BLaER1 treated with 17β-estradiol and CSF1 and Interleukin-3, amounts not matched to agents 10 nM and 100 nM (cell line): ENCODE results near the gene NIFK.
"Not testable (repeated sequence)": the region's sequence is repeated elsewhere in the genome, so short reads cannot be mapped to it uniquely, and the experiment has no call there.

Experiments
- H3K27ac ChIP-seq, 11 experiments: shearing (Covaris generic); formaldehyde crosslinking; 2 replicates each; pipeline ENCODE4 v1.8.1; 2022
- H3K27me3 ChIP-seq, 11 experiments: shearing (Covaris generic); formaldehyde crosslinking; 2 replicates each; pipeline ENCODE4 v1.8.1; 2022
- H3K36me3 ChIP-seq, 11 experiments: shearing (Covaris generic); formaldehyde crosslinking; 2 replicates each; pipeline ENCODE4 v1.8.1; 2022
- H3K4me1 ChIP-seq, 10 experiments: shearing (Covaris generic); formaldehyde crosslinking; 2 replicates each; pipeline ENCODE4 v1.8.1; 2022
- H3K4me2 ChIP-seq, 11 experiments: shearing (Covaris generic); formaldehyde crosslinking; 2 replicates each; pipeline ENCODE4 v1.8.1; 2022
- H3K4me3 ChIP-seq, 10 experiments: shearing (Covaris generic); formaldehyde crosslinking; 2 replicates each; pipeline ENCODE4 v1.8.1; 2022
- H3K9ac ChIP-seq, 11 experiments: shearing (Covaris generic); formaldehyde crosslinking; 2 replicates each; pipeline ENCODE4 v1.8.1; 2022
- H3K9me3 ChIP-seq, 11 experiments: shearing (Covaris generic); formaldehyde crosslinking; replicated peaks in 1 of 11; 2 replicates each; pipeline ENCODE4 v1.8.1; 2022
- H4K20me1 ChIP-seq, 11 experiments: shearing (Covaris generic); formaldehyde crosslinking; 2 replicates each; pipeline ENCODE4 v1.8.1; 2022
- Cebpa-rat ChIP-seq, 11 experiments: shearing (Covaris generic); IDR thresholded peaks; 2 replicates each; pipeline ENCODE4 v1.8.1; 2022

The NIFK gene

GRCh38 chr2:121705390-121705789, 31.3 kb downstream of the NIFK start:
- Histone ChIP-seq H3K27ac (peak overlapping the region in 7 of 11 experiments; percentile 16 to 52 (median 41); a peak in 11 of 22 replicates), H3K27me3 (no peaks in the 10 kb centered on the region), H3K4me3 (no peak overlapping the region), H3K4me1 (peaks cover 17 to 68% (median 53%) of the 10 kb centered on the region in 10 experiments), H3K9ac (no peak overlapping the region), H4K20me1 (no peaks in the 10 kb centered on the region), H3K9me3 (no peaks in the 10 kb centered on the region), H3K36me3 (no peaks in the 10 kb centered on the region), H3K4me2 (peak overlapping the region in 9 of 11 experiments; percentile 6 to 66 (median 50); a peak in 17 of 22 replicates)
- no peak for TF ChIP-seq Cebpa-rat (IDR thresholded peaks at IDR 0.05)

GRCh38 chr2:121701761-121702160, 34.9 kb downstream of the NIFK start:
- H3K9me3 ChIP-seq, H3K4me3 ChIP-seq, H3K36me3 ChIP-seq, H4K20me1 ChIP-seq, H3K9ac ChIP-seq, H3K27me3 ChIP-seq: not testable (repeated sequence)
- Histone ChIP-seq H3K4me1 (peaks cover 36 to 74% (median 58%) of the 10 kb centered on the region in 10 experiments), H3K27ac (peak overlapping the region in 8 of 11 experiments; percentile 39 to 83 (median 77); a peak in 14 of 22 replicates), H3K4me2 (peak overlapping the region in 10 of 11 experiments; percentile 3 to 98 (median 93); a peak in 17 of 22 replicates)

DNA sequence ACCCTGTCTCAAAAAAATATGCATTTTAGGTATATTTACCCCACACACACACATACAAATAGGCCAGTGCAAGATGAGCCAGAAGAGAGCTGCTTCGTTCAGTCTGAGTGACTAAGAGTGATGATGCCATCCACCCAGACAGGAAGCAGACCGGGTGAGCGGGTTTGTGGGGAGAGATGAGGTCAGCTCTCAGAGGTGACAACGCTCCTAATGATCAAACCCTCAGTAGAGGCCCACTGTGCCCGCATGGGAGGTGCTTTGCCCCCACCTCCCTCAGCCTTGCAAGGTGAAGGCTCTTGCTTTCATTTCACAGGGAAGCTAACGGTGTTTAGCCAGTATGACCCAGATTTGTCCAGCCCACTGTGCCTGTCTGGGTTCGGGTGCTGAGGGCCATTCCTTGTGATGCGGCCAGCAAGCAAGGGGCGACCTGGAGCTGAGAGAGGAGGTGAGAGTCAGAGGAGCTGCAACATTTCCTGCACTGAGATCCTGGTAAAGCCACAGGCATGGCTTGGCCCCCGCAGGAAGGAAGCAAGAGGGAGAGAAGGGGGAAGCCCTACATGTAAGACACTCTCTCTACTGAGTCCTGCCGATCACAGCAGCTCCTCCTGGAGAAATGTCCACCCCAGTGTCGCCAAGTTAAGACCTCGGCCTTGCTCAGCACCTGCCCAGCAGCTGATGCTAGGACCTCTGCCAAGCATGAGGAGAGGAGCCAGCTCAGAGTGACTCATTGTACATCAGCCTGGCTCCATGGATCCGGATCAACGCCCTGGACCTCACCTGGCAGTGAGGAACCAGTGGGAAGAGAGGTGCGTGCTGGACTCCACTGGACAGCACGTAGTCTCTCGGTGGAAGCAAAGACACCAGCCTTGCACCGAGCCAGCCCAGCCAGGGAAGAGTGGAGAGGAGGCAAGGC, 37.0 kb downstream of the NIFK start:
- H3K4me2 ChIP-seq: peak overlapping the region; percentile 88 to 98 (median 94)
- H4K20me1 ChIP-seq: no peaks in the 10 kb centered on the region
- no peaks in the 10 kb centered on the region for H3K9me3 ChIP-seq
- H3K9ac ChIP-seq: peak overlapping the region in 10 of 11 experiments; percentile 41 to 73 (median 66); a peak in 18 of 22 replicates
- H3K36me3 ChIP-seq: no peaks in the 10 kb centered on the region
- H3K27ac ChIP-seq: peak overlapping the region in 10 of 11 experiments; percentile 64 to 83 (median 78); a peak in 20 of 22 replicates
- TF ChIP-seq Cebpa-rat (IDR thresholded peaks at IDR 0.05): peak in 3 of 11 experiments; percentile 35 to 58 (median 45); a peak in 3 of 22 replicates
- peaks cover 34 to 53% (median 49%) of the 10 kb centered on the region in 10 experiments for H3K4me1 ChIP-seq
- no peaks in the 10 kb centered on the region for H3K27me3 ChIP-seq
- peak overlapping the region; percentile 26 to 58 (median 41); a peak in 17 of 20 replicates for H3K4me3 ChIP-seq

- Histone ChIP-seq H3K27me3 (no peaks in the 10 kb centered on the region), H3K36me3 (no peaks in the 10 kb centered on the region), H3K9ac (peak overlapping the region in 1 of 11 experiments; percentile 45; a peak in 1 of 22 replicates), H3K4me2 (peak overlapping the region; percentile 88 to 98 (median 94); a peak in 20 of 22 replicates), H3K4me3 (no peak overlapping the region), H4K20me1 (no peaks in the 10 kb centered on the region), H3K9me3 (no peaks in the 10 kb centered on the region), H3K27ac (peak overlapping the region in 5 of 11 experiments; percentile 9 to 83 (median 78); a peak in 6 of 22 replicates), H3K4me1 (peaks cover 34 to 53% (median 49%) of the 10 kb centered on the region in 10 experiments)
- TF ChIP-seq Cebpa-rat (IDR thresholded peaks at IDR 0.05): no peak
Measured at GRCh38 chr2:121698318-121698930, 38.3 kb downstream of the NIFK start.

- peak overlapping the region in 4 of 11 experiments; percentile 23 to 53 (median 40); a peak in 5 of 22 replicates for H3K27ac ChIP-seq
- H3K9me3 ChIP-seq: no peaks in the 10 kb centered on the region
- no peaks in the 10 kb centered on the region for H3K27me3 ChIP-seq
- no peaks in the 10 kb centered on the region for H4K20me1 ChIP-seq
- H3K4me3 ChIP-seq: no peak overlapping the region
- H3K4me1 ChIP-seq: peaks cover 34 to 42% (median 39%) of the 10 kb centered on the region in 10 experiments
- no peak overlapping the region for H3K4me2 ChIP-seq
- no peak overlapping the region for H3K9ac ChIP-seq
- H3K36me3 ChIP-seq: no peaks in the 10 kb centered on the region
- TF ChIP-seq Cebpa-rat (IDR thresholded peaks at IDR 0.05): no peak
Measured at GRCh38 chr2:121697108-121697631, 39.5 kb downstream of the NIFK start.

DNA sequence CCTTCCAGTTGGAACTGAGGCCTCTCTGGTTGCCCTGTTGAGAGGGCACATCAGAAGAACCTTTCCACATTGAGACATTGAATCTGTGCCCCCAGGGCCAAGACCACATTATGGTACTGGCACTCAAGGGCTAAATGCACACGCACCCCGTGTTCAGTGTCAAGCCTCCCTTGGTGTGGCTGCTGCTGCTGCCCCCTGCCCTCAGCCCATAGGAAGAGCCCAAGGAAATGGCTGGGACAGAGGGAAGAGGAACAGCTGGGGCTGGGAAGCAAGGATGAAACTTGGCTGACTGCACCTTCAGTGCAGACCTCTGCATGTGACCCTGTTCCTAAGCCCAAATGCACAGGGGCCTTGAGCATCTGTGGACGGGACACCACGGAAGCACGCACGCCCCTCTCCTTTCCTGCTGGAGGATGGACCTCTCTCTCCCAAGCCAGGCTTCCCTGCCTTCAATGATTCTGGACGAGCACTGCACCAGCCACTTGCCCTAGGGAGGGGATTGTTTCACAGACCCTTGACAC, 40.2 kb downstream of the NIFK start:
- H3K36me3 ChIP-seq: no peaks in the 10 kb centered on the region
- no peak overlapping the region for H3K9ac ChIP-seq
- H3K4me2 ChIP-seq: no peak overlapping the region
- no peak for TF ChIP-seq Cebpa-rat (IDR thresholded peaks at IDR 0.05)
- no peaks in the 10 kb centered on the region for H4K20me1 ChIP-seq
- peaks cover 29 to 35% (median 32%) of the 10 kb centered on the region in 10 experiments for H3K4me1 ChIP-seq
- H3K27ac ChIP-seq: no peak overlapping the region; a peak in 1 of 22 replicates
- no peaks in the 10 kb centered on the region for H3K27me3 ChIP-seq
- no peak overlapping the region for H3K4me3 ChIP-seq
- H3K9me3 ChIP-seq: no peaks in the 10 kb centered on the region

GRCh38 chr2:121695171-121695451, 41.6 kb downstream of the NIFK start:
- H3K27me3 ChIP-seq: no peaks in the 10 kb centered on the region
- H3K9ac ChIP-seq: no peak overlapping the region
- H3K27ac ChIP-seq: no peak overlapping the region
- H3K4me2 ChIP-seq: no peak overlapping the region
- H4K20me1 ChIP-seq: no peaks in the 10 kb centered on the region
- no peaks in the 10 kb centered on the region for H3K36me3 ChIP-seq
- no peak for TF ChIP-seq Cebpa-rat (IDR thresholded peaks at IDR 0.05)
- H3K4me3 ChIP-seq: no peak overlapping the region
- H3K4me1 ChIP-seq: peaks cover 16 to 21% (median 18%) of the 10 kb centered on the region in 10 experiments
- H3K9me3 ChIP-seq: no peaks in the 10 kb centered on the region

DNA sequence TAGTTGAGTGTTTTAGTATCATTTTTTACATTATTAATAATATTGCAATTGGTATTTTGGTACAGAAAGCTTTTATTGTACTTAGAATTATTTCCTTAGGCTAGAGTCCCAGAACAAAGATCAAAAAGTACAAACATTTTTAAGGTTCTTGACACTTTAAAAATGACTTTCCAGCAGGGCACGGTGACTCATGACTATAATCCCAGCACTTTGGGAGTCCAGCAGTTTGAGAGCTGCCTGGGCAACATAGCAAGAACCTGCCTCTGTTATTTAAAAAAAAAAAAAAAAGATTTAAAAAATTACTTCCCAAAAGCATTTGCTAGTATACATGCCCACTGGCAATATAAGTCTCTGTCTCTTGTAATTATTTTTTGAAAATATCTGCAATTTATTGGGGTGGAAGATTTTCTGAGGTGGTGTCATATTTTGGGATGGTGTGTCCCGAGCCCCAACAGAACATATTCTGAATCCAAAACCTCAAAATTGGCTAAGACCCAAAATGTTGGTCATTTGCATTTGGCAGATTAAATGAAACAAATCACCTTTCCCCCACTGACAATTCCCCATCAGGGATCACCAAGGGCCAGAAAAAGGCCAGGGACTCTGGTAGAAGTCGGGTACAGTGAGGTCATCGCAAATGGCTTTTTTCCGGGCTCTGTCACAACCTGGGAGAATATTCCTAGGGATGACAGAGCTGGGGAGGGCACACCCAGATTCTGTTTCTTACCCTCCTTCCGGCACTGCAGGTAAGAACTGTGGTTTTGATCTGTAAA, 42.1 kb downstream of the NIFK start:
- H3K27me3 ChIP-seq: no peaks in the 10 kb centered on the region
- no peak for TF ChIP-seq Cebpa-rat (IDR thresholded peaks at IDR 0.05)
- H3K36me3 ChIP-seq: no peaks in the 10 kb centered on the region
- no peak overlapping the region for H3K27ac ChIP-seq
- peaks cover 11 to 16% (median 13%) of the 10 kb centered on the region in 10 experiments for H3K4me1 ChIP-seq
- no peak overlapping the region for H3K9ac ChIP-seq
- H3K4me3 ChIP-seq: no peak overlapping the region
- no peak overlapping the region for H3K4me2 ChIP-seq
- H4K20me1 ChIP-seq: no peaks in the 10 kb centered on the region
- H3K9me3 ChIP-seq: no peaks in the 10 kb centered on the region

GRCh38 chr2:121690572-121690971, 46.1 kb downstream of the NIFK start:
- H3K27me3 ChIP-seq, H3K4me3 ChIP-seq, H4K20me1 ChIP-seq, H3K36me3 ChIP-seq, H3K4me2 ChIP-seq, H3K4me1 ChIP-seq, H3K27ac ChIP-seq, H3K9ac ChIP-seq, H3K9me3 ChIP-seq: not testable (repeated sequence)
